ENCODE results near the gene APOA5. TPM values are rescaled to one million over a fixed set of nuclear protein-coding genes. Genes with fewer than 3 reads are reported as not detected.
A peak's percentile ranks its signal among the peaks of the same experiment; 100 is the strongest.

APOA5 gene
- total and polyA plus RNA-seq, 2 of the 13 experiments (the other 11 are each of a cell fraction or from before 2014, with no cell fraction given) = 44.0 to 49.1 TPM

DNA sequence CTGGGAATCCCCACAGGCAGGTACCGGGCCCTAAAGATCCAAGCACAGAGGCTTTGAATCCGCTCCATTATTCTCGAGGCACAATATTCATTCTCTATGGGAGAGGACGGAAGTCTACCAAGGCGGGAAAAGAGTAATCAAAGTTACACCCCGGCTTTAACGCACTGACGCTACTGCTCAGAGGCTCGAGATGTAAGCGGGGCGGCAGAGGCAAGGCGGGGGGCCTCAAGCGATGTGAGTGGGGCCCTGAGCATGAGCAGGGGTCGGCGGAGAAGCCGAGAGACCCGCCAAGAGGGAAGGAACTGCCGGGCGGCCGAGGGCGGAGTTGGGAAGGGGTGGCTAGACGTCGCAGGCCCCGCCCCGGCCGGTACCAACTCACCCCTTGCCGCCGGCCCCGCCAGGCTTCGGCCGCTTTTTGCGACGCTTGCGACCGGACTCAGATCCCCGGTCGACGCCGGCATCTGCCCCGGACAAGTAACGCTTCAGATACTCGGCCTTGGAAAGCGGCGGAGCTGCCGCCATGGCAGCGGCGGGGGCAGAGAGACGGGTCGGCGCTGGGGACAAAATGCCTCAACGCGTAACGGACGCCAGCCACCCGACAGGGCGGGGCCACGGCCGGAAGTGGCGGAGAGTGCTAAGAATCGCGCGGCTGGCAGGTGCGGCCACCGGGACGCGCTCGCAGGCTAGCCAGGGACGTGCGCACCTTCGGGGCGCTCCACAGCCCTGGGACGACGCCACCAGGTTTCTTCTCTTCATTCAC, 19.1 kb downstream of the APOA5 start, which contains the start of gene BUD13 (continued):
- TF ChIP-seq, protein P1, sequence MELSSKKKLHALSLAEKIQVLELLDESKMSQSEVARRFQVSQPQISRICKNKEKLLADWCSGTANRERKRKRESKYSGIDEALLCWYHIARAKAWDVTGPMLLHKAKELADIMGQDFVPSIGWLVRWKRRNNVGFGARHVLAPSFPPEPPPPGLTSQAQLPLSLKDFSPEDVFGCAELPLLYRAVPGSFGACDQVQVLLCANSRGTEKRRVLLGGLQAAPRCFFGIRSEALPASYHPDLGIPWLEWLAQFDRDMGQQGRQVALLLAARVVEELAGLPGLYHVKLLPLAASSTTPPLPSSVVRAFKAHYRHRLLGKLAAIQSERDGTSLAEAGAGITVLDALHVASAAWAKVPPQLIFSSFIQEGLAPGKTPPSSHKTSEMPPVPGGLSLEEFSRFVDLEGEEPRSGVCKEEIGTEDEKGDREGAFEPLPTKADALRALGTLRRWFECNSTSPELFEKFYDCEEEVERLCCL (CRISPR knock-in tag; IDR thresholded peaks at IDR 0.05; ENCODE audit: borderline replicate concordance) = no peak
- TF ChIP-seq NCOA1 (CRISPR knock-in tag; IDR thresholded peaks at IDR 0.05) = no peak
- TF ChIP-seq ZNF230 (CRISPR knock-in tag; IDR thresholded peaks at IDR 0.05) = peak; percentile 81; the same call in 1 of the 2 replicates
- TF ChIP-seq ZNF30 (CRISPR knock-in tag; IDR thresholded peaks at IDR 0.05) = peak; percentile 68; the same call in 1 of the 2 replicates
- TF ChIP-seq, protein P2, sequence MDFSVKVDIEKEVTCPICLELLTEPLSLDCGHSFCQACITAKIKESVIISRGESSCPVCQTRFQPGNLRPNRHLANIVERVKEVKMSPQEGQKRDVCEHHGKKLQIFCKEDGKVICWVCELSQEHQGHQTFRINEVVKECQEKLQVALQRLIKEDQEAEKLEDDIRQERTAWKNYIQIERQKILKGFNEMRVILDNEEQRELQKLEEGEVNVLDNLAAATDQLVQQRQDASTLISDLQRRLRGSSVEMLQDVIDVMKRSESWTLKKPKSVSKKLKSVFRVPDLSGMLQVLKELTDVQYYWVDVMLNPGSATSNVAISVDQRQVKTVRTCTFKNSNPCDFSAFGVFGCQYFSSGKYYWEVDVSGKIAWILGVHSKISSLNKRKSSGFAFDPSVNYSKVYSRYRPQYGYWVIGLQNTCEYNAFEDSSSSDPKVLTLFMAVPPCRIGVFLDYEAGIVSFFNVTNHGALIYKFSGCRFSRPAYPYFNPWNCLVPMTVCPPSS (IDR thresholded peaks at IDR 0.05) = no peak
- no peak for TF ChIP-seq PHF5A (CRISPR knock-in tag; IDR thresholded peaks at IDR 0.05; ENCODE audit: low read depth, unreplicated experiment)
- no peak for TF ChIP-seq FLYWCH1 (CRISPR knock-in tag; IDR thresholded peaks at IDR 0.05)
- no peak for TF ChIP-seq KLF13 (CRISPR knock-in tag; IDR thresholded peaks at IDR 0.05)
- peak; percentile 52 for TF ChIP-seq SRSF4 (IDR thresholded peaks at IDR 0.05; ENCODE audit: low read depth, low read length, poor library complexity, severe bottlenecking)
- TF ChIP-seq LCORL (IDR thresholded peaks at IDR 0.05) = no peak
- TF ChIP-seq LCORL (CRISPR knock-in tag; IDR thresholded peaks at IDR 0.05) = peak; percentile 74
- peak; percentile 93 for TF ChIP-seq MXD3 (CRISPR knock-in tag; IDR thresholded peaks at IDR 0.05)
- no peak for TF ChIP-seq ZFP36 (IDR thresholded peaks at IDR 0.05; ENCODE audit: borderline replicate concordance, low read depth, low read length, partially characterized antibody)
- no peak for TF ChIP-seq PCBP1 (IDR thresholded peaks at IDR 0.05; ENCODE audit: borderline replicate concordance, low read depth, low read length)
- TF ChIP-seq, protein P3, sequence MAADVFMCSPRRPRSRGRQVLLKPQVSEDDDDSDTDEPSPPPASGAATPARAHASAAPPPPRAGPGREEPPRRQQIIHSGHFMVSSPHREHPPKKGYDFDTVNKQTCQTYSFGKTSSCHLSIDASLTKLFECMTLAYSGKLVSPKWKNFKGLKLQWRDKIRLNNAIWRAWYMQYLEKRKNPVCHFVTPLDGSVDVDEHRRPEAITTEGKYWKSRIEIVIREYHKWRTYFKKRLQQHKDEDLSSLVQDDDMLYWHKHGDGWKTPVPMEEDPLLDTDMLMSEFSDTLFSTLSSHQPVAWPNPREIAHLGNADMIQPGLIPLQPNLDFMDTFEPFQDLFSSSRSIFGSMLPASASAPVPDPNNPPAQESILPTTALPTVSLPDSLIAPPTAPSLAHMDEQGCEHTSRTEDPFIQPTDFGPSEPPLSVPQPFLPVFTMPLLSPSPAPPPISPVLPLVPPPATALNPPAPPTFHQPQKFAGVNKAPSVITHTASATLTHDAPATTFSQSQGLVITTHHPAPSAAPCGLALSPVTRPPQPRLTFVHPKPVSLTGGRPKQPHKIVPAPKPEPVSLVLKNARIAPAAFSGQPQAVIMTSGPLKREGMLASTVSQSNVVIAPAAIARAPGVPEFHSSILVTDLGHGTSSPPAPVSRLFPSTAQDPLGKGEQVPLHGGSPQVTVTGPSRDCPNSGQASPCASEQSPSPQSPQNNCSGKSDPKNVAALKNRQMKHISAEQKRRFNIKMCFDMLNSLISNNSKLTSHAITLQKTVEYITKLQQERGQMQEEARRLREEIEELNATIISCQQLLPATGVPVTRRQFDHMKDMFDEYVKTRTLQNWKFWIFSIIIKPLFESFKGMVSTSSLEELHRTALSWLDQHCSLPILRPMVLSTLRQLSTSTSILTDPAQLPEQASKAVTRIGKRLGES (CRISPR knock-in tag; IDR thresholded peaks at IDR 0.05; ENCODE audit: borderline replicate concordance) = peak; percentile 40; the same call in 1 of the 2 replicates
- TF ChIP-seq ZNF546 (CRISPR knock-in tag; conservative IDR thresholded peaks at IDR 0.05) = peak; percentile 93
- peak; percentile 81 for TF ChIP-seq ATF7-NPFF (CRISPR knock-in tag; IDR thresholded peaks at IDR 0.05; ENCODE audit: low read depth)
- TF ChIP-seq ZNF180 (CRISPR knock-in tag; IDR thresholded peaks at IDR 0.05; ENCODE audit: borderline replicate concordance, low read depth) = 0 out of 2 replicates have a peak, but pooled peaks have one; percentile 44
- no peak; the same call in none of the 2 replicates for TF ChIP-seq ZBTB43 (CRISPR knock-in tag; conservative IDR thresholded peaks at IDR 0.05)

Data from HepG2 (cell line).